Dedifferentiated amniotic fluid mesenchymal stem cell (primary cell): ENCODE results near the gene HSBP1L1.

Experiments
- DNase-seq: peaks from one replicate; pipeline ENCODE4 v3.0.0-alpha.2; 2016; ENCODE audit errors: extremely low spot score

The HSBP1L1 gene

DNA sequence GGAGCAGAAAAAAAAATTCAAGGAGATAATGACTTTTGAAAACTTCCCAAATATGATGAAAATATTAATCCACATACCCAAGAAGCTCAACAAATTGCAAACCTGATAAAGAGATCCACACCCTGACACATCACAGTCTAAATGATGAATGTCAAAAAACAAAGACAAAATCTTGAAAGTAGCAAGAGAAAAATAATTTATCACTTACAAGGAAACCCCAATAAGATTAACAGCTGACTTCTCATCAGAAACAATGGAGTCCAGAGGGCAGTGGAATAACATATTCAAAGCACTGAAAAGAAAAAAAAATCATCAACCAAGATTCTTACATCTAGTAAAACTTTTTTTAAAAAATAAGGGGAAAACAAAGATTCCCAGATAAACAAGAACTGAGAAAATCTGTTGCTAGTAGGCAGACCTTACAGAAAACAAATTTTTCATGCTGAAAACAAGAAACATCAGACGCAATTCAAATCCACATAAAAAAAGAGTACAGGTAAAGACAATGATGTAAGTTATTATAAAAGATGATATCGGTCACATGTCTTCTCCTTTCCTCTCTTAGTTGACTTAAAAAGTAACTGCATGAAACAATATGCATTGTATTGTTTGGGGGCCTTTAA lies 34.3 kb upstream of the HSBP1L1 start:
- no peak for DNase-seq

DNA sequence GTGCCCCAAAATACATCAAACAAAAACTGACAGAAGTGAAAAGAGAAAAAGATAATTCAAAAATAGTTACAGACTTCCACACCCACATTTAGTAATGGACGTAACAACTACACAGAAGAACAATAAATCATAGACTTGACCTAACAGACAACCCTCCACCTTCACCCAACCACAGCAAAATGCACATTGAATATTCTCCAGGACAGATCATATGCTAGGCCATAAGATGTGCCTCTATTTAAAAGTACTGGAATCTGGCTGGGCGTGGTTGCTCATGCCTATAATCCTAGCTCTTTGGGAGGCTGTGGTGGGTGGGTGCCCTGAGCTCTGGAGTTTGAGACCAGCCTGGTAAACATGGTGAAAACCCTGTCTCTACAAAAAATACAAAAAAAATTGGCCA lies 33.0 kb upstream of the HSBP1L1 start:
- DNase-seq, result no peak

DNA sequence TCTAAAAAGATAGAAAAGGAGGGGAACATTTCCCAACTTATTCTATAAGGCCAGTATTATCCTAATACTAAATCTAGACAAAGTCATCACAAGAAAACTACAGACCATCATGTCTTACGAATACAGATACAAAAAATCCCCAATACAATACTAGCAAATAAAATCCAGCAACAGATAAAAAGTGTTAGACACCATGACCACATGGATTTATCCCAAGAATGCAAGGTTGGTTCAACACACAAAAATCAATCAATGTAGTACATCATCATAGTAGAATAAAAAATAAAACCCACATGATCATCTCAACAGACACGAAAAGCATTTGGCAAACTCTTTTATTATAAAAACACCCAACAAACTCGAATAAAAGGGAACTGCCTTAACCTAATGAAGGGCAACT lies 31.5 kb upstream of the HSBP1L1 start:
- no peak for DNase-seq

- DNase-seq, result no peak
Observed at GRCh38 chr18:79933765-79934164, 30.7 kb upstream of the HSBP1L1 start.

- no peak for DNase-seq
Observed at GRCh38 chr18:79934311-79935097, 29.9 kb upstream of the HSBP1L1 start.

GRCh38 chr18:79935098-79935480 lies 29.4 kb upstream of the HSBP1L1 start:
- no peak for DNase-seq

GRCh38 chr18:79935499-79935898 lies 28.9 kb upstream of the HSBP1L1 start:
- no peak for DNase-seq

- no peak for DNase-seq
Observed at GRCh38 chr18:79935925-79936324, 28.5 kb upstream of the HSBP1L1 start.

- no peak for DNase-seq
Observed at GRCh38 chr18:79936641-79937040, 27.8 kb upstream of the HSBP1L1 start.

- DNase-seq, result no peak
Observed at GRCh38 chr18:79937103-79937860, 27.2 kb upstream of the HSBP1L1 start.

- no peak for DNase-seq
Observed at GRCh38 chr18:79938196-79938595, 26.2 kb upstream of the HSBP1L1 start.

GRCh38 chr18:79939096-79939495 lies 25.3 kb upstream of the HSBP1L1 start:
- no peak for DNase-seq

- no peak for DNase-seq
Observed at GRCh38 chr18:79940126-79940813, 24.2 kb upstream of the HSBP1L1 start.

DNA sequence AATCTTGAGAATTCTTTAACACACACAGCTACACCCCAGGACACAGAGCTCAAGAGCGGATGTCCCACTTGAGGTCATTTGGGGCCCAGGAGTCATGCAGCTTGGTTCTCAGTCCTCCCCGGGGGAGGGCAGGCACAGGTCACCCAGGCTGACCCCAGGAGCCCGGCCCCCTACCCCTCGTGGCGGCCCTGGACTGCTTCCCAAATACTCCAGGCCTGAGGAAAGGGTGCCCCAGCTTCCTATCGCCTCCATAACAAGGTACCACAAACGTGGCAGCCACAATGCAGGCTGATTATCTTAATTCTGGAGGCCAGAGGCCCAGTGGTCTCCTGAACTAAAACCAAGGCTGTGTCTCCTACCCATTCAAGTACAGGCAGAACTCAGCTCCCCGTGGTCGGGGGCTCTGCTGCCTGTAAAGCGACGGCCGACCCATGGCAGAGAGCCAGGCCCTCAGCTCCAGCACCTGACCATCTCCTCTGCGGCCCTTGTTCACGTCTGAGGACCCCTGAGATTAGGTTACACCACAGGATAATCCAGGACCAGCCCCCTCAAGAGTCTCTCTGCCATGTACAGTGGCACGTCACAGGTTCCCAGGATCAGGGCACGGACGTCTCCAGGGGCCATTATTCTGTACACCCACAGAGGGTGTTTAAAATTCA lies 23.5 kb upstream of the HSBP1L1 start:
- DNase-seq, result no peak

- no peak for DNase-seq
Observed at GRCh38 chr18:79941473-79942119, 22.8 kb upstream of the HSBP1L1 start.

- DNase-seq, result no peak
Observed at GRCh38 chr18:79942211-79942610, 22.2 kb upstream of the HSBP1L1 start.

GRCh38 chr18:79942786-79943607 lies 21.4 kb upstream of the HSBP1L1 start:
- no peak for DNase-seq

GRCh38 chr18:79943608-79944125 lies 20.8 kb upstream of the HSBP1L1 start:
- DNase-seq, result no peak

- DNase-seq, result no peak
Observed at GRCh38 chr18:79944126-79944731, 20.2 kb upstream of the HSBP1L1 start.

DNA sequence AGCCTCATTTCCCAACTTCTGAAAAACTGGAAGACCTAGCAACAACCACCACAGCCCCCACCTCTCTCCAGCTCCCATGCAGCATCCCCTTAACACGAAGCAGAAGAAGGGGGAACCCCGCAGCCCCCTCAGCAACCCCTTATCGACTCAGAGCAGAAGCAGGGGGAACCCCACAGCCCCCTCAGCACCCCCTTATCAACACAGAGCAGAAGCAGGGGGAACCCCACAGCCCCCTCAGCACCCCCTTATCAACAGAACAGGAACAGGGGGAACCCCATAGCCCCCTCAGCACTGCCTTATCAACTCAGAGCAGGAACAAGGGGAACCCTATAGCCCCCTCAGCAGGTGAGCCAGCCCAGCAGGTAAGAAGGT lies 19.7 kb upstream of the HSBP1L1 start:
- DNase-seq, result no peak
